HG03565 (cell line): ENCODE data around the gene KCNJ1.

ENCODE experiments used
- ATAC-seq: cut with Tn5 transposase; IDR thresholded peaks from one replicate; pipeline ENCODE4 v1.9.1; 2021; ENCODE audit warnings: mild to moderate bottlenecking, moderate library complexity; ENCODE audit not compliant: unreplicated experiment

KCNJ1 gene

GRCh38 chr11:128867277-128867676 lies at the start of gene KCNJ1:
TSS of gene KCNJ1 (minus strand) at chr11:128867296. CDS start at chr11:128840243, 27,053 bp downstream.
- ATAC-seq: no peak

GRCh38 chr11:128916681-128917080 lies 49.6 kb upstream of the KCNJ1 start:
- ATAC-seq: no peak

DNA sequence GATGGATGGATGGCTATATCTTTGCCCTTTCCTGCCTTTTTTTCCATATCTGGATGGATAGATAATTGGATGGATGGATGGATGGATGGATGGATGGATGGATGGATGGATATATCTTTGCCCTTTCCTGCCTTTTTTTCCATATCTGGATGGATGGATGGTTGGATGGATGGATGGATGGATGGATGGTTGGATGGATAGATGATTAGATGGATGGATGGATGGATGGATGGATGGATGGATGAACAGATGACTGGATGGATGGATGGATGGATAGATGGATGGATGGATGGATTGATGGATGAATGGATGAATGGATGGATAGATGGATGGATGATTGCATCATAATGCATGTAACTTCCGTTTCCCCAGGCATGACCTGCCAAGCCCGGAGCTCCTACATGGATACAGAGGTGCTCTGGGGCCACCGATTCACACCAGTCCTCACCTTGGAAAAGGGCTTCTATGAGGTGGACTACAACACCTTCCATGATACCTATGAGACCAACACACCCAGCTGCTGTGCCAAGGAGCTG lies 49.0 kb upstream of the KCNJ1 start:
- no peak for ATAC-seq

DNA sequence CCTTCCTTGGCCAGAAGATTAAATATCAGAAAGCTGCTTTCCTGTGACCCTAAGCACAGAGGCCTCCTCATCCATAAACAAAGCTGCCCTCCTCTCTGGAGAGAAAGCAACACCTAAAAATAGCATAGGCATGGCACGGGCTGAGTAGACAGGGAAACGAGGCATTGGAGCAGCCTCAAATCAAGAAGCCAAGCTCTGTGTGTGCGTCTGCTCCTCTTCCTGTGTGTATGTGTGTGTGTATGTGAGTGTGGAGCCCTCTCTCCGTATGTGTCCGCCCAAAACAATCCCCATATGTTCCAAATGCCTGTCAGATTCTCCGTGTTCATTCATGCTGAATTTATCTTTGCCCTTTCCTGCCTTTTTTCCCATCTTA lies 48.0 kb upstream of the KCNJ1 start:
- ATAC-seq: no peak

DNA sequence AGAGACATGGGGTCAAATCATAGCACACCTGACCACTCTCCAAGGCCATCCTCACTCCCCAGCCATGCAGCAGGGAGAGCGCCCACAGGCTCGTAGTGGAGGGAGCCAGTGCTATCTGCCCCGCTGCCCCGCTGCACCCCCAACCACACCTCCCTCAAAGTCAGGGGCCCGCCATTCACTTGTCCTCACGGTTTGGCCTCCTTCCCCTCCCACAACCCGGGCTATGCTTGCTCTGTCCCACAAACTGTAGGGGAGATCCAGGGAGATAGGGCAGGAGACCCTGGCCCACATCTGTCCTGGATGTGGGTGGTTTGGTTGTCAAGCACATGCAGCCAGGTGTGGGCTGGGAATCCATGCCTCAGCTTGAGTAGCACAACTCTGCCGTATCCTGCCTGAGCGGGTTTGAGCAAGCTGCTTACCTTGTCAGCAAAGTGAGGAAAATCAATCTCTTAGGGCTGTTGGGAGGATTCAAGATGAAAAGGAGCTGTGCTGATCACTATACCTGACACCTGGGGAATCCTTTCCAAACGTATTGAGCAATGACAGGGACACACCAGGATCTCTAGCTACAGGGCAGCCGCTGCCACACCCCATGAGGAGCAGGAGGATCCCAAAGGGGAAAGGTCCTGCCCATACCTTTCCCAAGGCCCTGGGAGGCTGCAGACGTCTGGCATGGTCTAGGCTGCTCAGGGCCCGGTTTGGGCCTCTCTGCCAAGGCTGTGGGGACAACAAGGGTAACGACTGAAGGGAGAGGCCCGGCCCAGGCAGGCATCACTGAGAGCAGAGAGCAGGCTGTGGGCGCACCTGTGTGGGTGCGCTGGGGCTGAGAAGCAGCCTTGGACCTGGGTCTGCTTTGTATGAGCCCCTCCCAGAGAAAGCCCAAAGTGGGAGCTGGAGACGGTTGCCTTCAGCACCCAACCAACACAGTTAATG lies 47.4 kb upstream of the KCNJ1 start:
- ATAC-seq: no peak

- ATAC-seq: no peak
Observed at GRCh38 chr11:128913806-128914205, 46.7 kb upstream of the KCNJ1 start.

- ATAC-seq: no peak
Observed at GRCh38 chr11:128911701-128912100, 44.6 kb upstream of the KCNJ1 start.

DNA sequence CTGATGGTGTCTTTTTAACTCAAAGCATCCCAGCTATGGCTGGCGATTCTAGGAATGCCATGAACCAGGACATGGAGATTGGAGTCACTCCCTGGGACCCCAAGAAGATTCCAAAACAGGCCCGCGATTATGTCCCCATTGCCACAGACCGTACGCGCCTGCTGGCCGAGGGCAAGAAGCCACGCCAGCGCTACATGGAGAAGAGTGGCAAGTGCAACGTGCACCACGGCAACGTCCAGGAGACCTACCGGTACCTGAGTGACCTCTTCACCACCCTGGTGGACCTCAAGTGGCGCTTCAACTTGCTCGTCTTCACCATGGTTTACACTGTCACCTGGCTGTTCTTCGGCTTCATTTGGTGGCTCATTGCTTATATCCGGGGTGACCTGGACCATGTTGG lies 44.1 kb upstream of the KCNJ1 start:
- ATAC-seq: no peak

DNA sequence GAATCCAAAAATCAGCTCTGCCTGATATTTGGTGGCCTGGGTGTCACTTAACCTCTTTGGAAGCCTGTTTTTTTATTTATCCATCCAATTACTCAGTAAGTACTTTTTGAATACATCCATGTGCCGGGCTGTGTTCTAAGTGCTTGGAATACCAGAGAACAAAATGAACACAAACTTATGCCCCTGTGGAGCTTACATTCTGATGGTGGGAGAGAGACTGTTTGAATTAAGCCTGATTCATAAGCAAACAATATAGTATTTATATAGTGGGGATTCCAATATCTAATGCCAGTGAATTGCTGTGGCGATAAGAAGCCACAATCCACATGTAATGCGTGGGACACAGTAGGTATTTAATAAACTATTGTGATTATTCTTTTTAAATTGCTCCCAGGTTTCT lies 43.5 kb upstream of the KCNJ1 start:
- no peak for ATAC-seq

DNA sequence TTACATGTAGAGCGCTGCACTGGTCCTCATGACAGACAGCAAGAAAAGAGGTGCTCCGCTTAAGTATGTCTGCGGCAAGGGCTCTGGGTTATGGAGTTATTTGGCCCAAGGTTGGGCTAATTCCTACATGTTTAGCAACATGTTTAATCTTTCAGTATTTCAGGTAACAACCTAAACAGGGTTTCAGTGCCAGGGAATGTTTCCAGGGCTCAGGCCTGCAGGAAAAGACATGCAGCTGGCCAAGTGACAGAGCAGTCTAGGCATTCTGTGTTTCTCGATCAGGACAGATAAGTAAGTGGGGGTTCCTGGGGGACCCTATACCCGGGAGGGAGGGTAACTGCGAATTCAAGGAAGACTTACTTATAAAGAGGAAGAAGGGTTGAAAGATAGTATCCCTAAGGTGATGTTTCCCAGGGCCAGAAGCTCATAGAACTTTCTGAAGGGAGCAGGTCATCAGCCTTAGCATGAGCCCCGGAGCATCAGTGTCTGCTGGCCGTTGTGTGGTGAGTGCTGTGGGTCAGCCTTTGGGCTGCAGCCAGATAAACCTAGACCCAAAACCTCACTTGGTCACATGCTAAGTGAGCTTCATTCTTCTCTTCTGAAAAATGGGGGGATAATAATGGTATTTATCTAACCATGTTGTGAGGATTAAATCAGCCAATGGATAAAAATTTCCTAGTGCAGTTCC lies 42.5 kb upstream of the KCNJ1 start:
- ATAC-seq: no peak

GRCh38 chr11:128908391-128909246 lies 41.5 kb upstream of the KCNJ1 start:
- ATAC-seq: no peak

DNA sequence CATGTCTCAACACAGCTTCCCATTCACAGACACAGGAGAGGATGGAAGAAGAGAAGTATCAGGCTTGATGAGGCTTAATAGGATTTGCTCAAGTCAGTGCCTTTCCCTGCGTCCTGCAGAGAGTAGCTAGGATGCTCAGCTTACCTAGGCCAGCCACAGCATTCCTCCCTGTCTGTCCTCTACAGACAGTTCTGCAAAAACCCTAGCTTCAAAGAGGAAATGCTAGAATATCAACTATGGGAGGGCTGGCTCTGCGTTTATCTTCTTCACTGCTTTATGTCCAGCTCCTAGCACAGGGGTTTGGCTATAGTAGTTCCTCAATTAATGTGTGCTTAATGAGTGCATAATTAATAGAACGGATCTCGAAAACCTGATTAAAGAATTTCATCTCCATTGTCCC lies 40.5 kb upstream of the KCNJ1 start:
- ATAC-seq: no peak

DNA sequence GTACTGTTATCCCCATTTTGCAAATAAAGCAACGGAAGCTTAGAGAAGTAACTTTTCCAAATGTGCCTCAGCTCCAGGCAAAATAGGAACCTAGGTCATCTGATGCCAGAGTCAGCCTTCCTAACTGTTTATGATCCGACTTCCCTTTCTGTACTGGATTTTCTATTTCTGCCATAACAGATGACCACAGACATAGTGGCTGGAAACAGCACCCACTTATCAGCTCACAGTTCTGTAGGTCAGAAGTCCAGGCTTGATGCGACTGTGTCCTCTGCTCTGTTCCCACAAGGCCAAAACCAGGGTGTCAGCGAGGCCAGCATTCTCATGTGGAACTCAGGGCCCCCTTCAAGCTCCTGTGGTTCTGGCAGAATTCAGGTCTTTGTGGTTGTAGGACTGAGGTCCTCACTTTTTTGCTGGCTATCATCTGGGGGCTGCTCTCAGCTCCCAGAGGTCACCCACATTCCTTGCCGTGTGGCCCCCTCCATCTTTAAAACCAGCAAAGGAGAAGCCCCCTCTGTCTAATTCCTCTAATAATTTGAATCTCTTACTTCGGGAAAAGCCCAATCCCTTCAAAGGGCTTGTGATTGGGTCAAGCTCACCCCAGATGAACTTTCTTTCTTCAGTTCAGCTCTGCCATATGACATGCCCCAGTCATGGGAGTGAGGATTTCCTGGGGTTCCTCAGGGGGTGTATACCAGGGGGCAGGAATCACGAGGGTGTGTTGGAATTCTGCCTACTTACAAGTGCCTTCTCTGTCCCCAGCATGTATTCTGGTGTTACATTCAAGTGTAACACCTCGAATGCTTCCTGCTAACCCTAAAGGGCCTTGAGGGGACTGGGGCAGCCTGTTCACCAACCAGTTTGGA lies 39.3 kb upstream of the KCNJ1 start:
- ATAC-seq: no peak

GRCh38 chr11:128905345-128906184 lies 38.5 kb upstream of the KCNJ1 start:
- no peak for ATAC-seq

- no peak for ATAC-seq
Observed at GRCh38 chr11:128904656-128905344, 37.7 kb upstream of the KCNJ1 start.

- ATAC-seq: no peak
Observed at GRCh38 chr11:128904303-128904655, 37.2 kb upstream of the KCNJ1 start.

DNA sequence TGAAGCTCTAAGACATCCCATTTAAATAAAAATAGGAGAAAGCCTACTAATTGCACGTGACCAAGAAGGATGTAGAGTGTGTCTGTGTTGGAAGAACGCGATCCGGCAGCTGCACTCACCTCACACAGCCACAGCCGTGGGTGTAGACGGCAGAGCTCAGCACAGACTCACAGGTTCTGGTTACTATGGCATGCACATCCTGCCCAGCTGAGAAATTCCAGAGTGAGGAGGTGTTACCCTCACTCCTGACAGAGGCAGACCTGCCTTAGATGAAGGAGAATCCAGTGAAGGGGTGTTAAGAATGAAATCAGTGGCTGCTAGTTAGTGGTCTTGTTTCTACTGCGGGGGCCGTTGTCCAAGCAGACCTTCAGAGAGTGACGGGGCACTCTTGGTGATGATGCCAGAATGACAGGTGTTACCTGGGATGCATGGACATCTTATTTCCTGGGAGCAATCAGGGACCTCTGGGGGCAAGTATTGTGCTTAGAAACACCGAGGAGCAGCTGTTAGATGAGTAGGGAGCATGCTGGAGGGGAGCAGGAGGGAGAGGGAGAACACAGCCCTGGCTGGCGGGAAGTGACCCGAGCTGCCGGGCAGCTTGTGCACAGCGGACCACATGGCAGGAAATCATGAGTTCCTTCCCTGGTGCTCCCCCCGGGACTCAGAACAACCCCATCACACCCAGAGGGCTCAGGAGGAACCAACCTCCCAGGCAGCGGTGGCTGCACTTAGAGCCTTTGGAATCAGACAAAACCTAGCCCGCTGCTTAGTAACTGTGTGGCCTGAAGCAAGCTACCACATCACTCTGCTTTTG lies 36.4 kb upstream of the KCNJ1 start:
- no peak for ATAC-seq

DNA sequence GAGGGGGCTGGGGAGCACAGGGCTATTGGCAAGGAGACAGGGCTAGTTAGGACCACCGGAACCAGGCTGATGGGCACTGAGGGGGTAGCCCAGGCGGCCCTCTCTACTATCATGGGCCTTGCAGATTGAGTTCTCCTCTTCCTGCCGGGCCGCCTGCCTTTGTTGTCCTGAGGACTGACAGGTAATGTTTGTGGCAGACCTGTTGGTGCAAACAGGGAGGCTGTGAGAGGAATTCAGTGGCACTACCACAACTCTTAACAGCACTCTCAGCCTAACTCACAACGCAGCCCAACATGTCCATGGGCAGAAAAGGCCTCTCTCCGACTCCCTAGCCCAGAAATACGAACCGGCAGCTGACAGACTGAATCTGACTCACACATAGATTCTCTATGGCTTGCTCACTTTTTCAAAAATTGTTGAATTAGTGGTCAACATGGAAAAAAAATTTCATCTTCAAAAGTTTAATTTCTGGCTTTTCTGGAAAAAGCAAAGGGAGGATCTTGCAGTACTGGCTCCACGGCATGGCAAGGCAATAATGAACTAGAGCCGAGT lies 35.5 kb upstream of the KCNJ1 start:
- ATAC-seq: no peak
